ENCODE data around the gene GP5.

The GP5 gene

GRCh38 chr3:194352667-194353246 is 46.3 kb downstream of the GP5 start (continued):
- no peak for TF ChIP-seq PATZ1 (CRISPR knock-in tag; IDR thresholded peaks at IDR 0.05; ENCODE audit: borderline replicate concordance)

- no peak for TF ChIP-seq ZFP30 (CRISPR knock-in tag; IDR thresholded peaks at IDR 0.05)
- TF ChIP-seq CSRNP3 (CRISPR knock-in tag; IDR thresholded peaks at IDR 0.05): no peak
- no peak for TF ChIP-seq RARB (CRISPR knock-in tag; IDR thresholded peaks at IDR 0.05)
- no peak for TF ChIP-seq POU6F1 (CRISPR knock-in tag; IDR thresholded peaks at IDR 0.05; ENCODE audit: borderline replicate concordance, low read depth)
- no peak for TF ChIP-seq ISL1 (CRISPR knock-in tag; IDR thresholded peaks at IDR 0.05)
- no peak for TF ChIP-seq PPARA (CRISPR knock-in tag; IDR thresholded peaks at IDR 0.05; ENCODE audit: borderline replicate concordance)
- no peak for TF ChIP-seq ZC3H10 (CRISPR knock-in tag; IDR thresholded peaks at IDR 0.05)
- no peak for TF ChIP-seq ESRRG (CRISPR knock-in tag; IDR thresholded peaks at IDR 0.05)
- TF ChIP-seq ZFP3 (CRISPR knock-in tag; IDR thresholded peaks at IDR 0.05): no peak
- TF ChIP-seq BACH2 (CRISPR knock-in tag; IDR thresholded peaks at IDR 0.05; ENCODE audit: borderline replicate concordance): no peak
- TF ChIP-seq SNAI2 (CRISPR knock-in tag; IDR thresholded peaks at IDR 0.05): no peak
- no peak for TF ChIP-seq ZNF70 (CRISPR knock-in tag; IDR thresholded peaks at IDR 0.05)
- no peak for TF ChIP-seq OSR1 (CRISPR knock-in tag; IDR thresholded peaks at IDR 0.05)
- no peak for TF ChIP-seq CSDC2 (CRISPR knock-in tag; IDR thresholded peaks at IDR 0.05)
- no peak for TF ChIP-seq CREB5 (CRISPR knock-in tag; IDR thresholded peaks at IDR 0.05; ENCODE audit: low read depth)
- TF ChIP-seq ARNTL (CRISPR knock-in tag; IDR thresholded peaks at IDR 0.05; ENCODE audit: borderline replicate concordance, low read depth): no peak
- no peak for TF ChIP-seq ZNF8 (CRISPR knock-in tag; IDR thresholded peaks at IDR 0.05)
- TF ChIP-seq TSHZ2 (CRISPR knock-in tag; IDR thresholded peaks at IDR 0.05): no peak
- no peak for TF ChIP-seq PATZ1 (CRISPR knock-in tag; IDR thresholded peaks at IDR 0.05; ENCODE audit: borderline replicate concordance)
- TF ChIP-seq GLIS3 (CRISPR knock-in tag; IDR thresholded peaks at IDR 0.05): no peak
- ATAC-seq: no peak
These were observed 47.0 kb downstream of the GP5 start for GRCh38 chr3:194351952-194352536.

Data from SK-N-SH treated with all-trans-retinoic acid at 6 μM for 48 hours (cell line).